Urinary bladder (tissue), 4 donors: ENCODE measurements around the gene RIN3. TPM values are rescaled to one million over a fixed set of nuclear protein-coding genes. Genes with fewer than 3 reads are reported as not detected.
"Not testable (repeated sequence)": the region's sequence is repeated elsewhere in the genome, so short reads cannot be mapped to it uniquely, and the experiment has no call there.

Source experiments
- DNase-seq: peaks from one replicate; pipeline ENCODE4 v3.0.0-alpha.2; 2015; ENCODE audit errors: extremely low spot score
- H3K27ac ChIP-seq: one replicate; pipeline ENCODE4 v1.5.1; 2013; ENCODE audit warnings: low read depth, mild to moderate bottlenecking, moderate library complexity
- H3K36me3 ChIP-seq: one replicate; pipeline ENCODE4 v1.6.1; 2013; ENCODE audit warnings: mild to moderate bottlenecking, moderate library complexity; ENCODE audit not compliant: insufficient read depth
- H3K4me1 ChIP-seq: one replicate; pipeline ENCODE4 v1.6.1; 2013; ENCODE audit warnings: mild to moderate bottlenecking, moderate library complexity; ENCODE audit not compliant: insufficient read depth
- H3K4me3 ChIP-seq: one replicate; pipeline ENCODE4 v1.5.1; 2013; ENCODE audit warnings: low read depth, low read length
- WGBS: extraction: QIAGEN DNeasy Blood & Tissue Kit; methylation state at CpG from one replicate; pipeline ENCODE4 v1.1.7; 2013; 5-methylcytosine and 5-hydroxymethylcytosine counted together
- polyA plus RNA-seq: library from polyadenylated mRNA; stranded (reverse); fragments of 200-250 nt; gene quantifications from one replicate; pipeline ENCODE4 v1.2.3, GENCODE V29; 2013
- total RNA-seq: library from RNA; depleted of rRNA; stranded (reverse); fragments of >200 nt; gene quantifications from one replicate; pipeline ENCODE4 v1.2.3, GENCODE V29; 2014
- donor health status: healthy with polysubstance abuse.
- donor health status: healthy.

Gene RIN3
- total and polyA plus RNA-seq, 2 donors: 9.1 to 21.7 TPM

- Histone ChIP-seq H3K4me1 (no peaks in the 10 kb centered on the region), H3K27ac (no peak overlapping the region), H3K4me3 (no peak overlapping the region), H3K36me3 (no peaks in the 10 kb centered on the region)
- no peak for DNase-seq
- WGBS: 77% methylated on average over 9 of the region's 9 CpGs
These were observed 157.2 kb downstream of the RIN3 start for GRCh38 chr14:92670643-92671366.

DNA sequence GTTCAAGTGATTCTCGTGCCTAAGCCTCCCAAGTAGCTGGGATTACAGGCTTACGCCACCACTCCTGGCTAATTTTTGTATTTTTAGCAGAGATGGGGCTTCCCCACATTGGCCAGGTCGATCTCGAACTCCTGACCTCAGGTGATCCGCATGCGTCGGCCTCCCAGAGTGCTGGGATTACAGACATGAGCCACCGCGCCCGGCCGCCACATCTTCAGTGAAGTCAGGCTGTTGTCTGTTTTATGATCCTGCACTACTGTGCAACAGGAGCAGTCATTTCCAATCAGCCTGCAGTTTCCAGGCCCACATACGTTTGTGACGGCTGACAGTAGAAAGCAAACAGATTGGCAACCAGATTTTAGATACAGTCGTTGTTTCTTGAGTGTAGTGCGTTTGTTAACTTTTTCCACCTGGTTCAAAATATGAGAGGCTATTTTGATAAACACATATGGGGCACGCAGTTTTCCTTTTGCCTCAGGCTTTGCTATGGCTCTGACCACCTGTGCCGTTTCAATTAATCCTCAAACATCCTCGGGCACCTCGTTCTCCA, 160.1 kb downstream of the RIN3 start:
- no peak for DNase-seq
- WGBS: 88% methylated on average over 19 of the region's 19 CpGs
- H3K4me1 ChIP-seq: no peaks in the 10 kb centered on the region
- no peaks in the 10 kb centered on the region for H3K36me3 ChIP-seq
- no peak overlapping the region for H3K4me3 ChIP-seq
- H3K27ac ChIP-seq: no peak overlapping the region

GRCh38 chr14:92675421-92675820, 161.8 kb downstream of the RIN3 start:
- no peak for DNase-seq
- Histone ChIP-seq H3K4me3 (no peak overlapping the region), H3K36me3 (no peaks in the 10 kb centered on the region), H3K4me1 (no peaks in the 10 kb centered on the region), H3K27ac (no peak overlapping the region)
- WGBS: 90% methylated on average over 6 of the region's 6 CpGs

DNA sequence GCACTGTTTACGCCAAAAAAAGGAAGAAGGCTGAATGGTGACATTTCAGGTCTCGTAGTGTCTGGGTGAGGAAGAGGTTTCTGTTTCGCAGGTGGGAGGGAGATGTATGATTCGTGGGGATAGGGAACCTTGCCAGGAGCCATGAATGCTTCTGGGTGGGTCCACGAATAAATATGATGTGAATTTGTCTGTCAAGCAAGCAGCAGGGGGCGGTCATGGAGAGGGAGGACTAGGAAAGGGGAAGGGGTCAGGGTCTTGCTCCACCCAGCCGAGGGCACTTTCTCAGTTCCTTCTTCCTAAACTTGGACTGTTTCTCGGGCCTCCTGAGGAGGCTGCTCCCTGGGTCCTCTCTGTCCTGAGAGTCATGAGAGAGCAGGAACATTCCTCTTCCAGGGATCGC, 162.4 kb downstream of the RIN3 start:
- H3K4me1 ChIP-seq: no peaks in the 10 kb centered on the region
- 79% methylated on average over 9 of the region's 9 CpGs for WGBS
- H3K4me3 ChIP-seq: no peak overlapping the region
- DNase-seq: no peak
- no peaks in the 10 kb centered on the region for H3K36me3 ChIP-seq
- H3K27ac ChIP-seq: no peak overlapping the region

DNA sequence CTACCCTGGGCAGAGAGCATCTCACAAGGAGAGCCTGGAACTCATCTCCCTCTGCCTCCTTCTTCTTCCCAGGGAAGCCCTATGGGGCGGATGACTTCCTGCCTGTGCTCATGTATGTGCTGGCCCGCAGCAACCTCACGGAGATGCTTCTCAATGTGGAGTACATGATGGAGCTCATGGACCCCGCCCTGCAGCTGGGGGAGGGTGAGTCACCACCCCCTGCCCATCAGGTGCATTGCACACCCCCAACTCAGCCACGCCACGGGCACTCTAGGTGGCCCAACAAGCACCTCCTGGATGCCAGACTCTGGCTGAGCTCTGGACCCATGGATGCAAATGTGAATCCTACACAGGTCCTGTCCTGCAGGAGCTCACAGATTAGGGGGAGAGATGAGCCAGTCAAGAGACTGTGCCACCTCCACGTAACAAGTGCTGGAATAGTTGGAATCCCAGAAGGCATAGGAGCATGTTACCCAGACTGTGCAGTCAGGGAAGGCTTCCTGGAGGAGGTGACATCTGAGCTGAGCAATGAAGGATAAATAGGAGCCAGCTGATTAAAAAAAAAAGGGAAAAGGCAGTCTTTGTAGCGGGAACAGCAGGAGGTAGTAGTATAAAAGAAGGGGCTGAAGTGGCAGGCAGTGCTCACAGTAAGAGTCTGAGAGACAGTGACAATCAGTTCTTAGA, 163.0 kb downstream of the RIN3 start:
- 91% methylated on average over 8 of the region's 8 CpGs for WGBS
- no peak for DNase-seq

GRCh38 chr14:92677087-92677668, 163.6 kb downstream of the RIN3 start:
- DNase-seq: no peak
- Histone ChIP-seq H3K36me3 (no peaks in the 10 kb centered on the region), H3K4me1 (no peaks in the 10 kb centered on the region), H3K27ac (no peak overlapping the region), H3K4me3 (no peak overlapping the region)
- 87% methylated on average over 4 of the region's 4 CpGs for WGBS

More for the DNA sequence above, 163.0 kb downstream of the RIN3 start:
- no peaks in the 10 kb centered on the region for H3K4me1 ChIP-seq
- no peak overlapping the region for H3K4me3 ChIP-seq
- H3K36me3 ChIP-seq: no peaks in the 10 kb centered on the region
- H3K27ac ChIP-seq: no peak overlapping the region

GRCh38 chr14:92677955-92678354, 164.4 kb downstream of the RIN3 start:
- no peak overlapping the region for H3K4me3 ChIP-seq

GRCh38 chr14:92678766-92679165, 165.2 kb downstream of the RIN3 start:
- 94% methylated on average over 5 of the region's 5 CpGs for whole genome bisulfite sequencing
- no peaks in the 10 kb centered on the region for H3K36me3 ChIP-seq
- no peak overlapping the region for H3K4me3 ChIP-seq

More at GRCh38 chr14:92677955-92678354, 164.4 kb downstream of the RIN3 start:
- DNase-seq: no peak
- no peak overlapping the region for H3K27ac ChIP-seq
- H3K4me1 ChIP-seq: no peaks in the 10 kb centered on the region
- whole genome bisulfite sequencing: 95% methylated on average over 2 of the region's 2 CpGs
- no peaks in the 10 kb centered on the region for H3K36me3 ChIP-seq

GRCh38 chr14:92679246-92679645, 165.7 kb downstream of the RIN3 start:
- no peaks in the 10 kb centered on the region for H3K4me1 ChIP-seq
- no peak overlapping the region for H3K4me3 ChIP-seq
- DNase-seq: no peak
- H3K36me3 ChIP-seq: no peaks in the 10 kb centered on the region
- 93% methylated on average over 4 of the region's 4 CpGs for WGBS
- no peak overlapping the region for H3K27ac ChIP-seq

More at GRCh38 chr14:92678766-92679165, 165.2 kb downstream of the RIN3 start:
- no peak for DNase-seq
- Histone ChIP-seq H3K27ac (no peak overlapping the region), H3K4me1 (no peaks in the 10 kb centered on the region)

GRCh38 chr14:92680330-92680729, 166.7 kb downstream of the RIN3 start:
- DNase-seq, H3K27ac ChIP-seq, H3K36me3 ChIP-seq, H3K4me3 ChIP-seq, H3K4me1 ChIP-seq: not testable (repeated sequence)
- WGBS: 85% methylated on average over 4 of the region's 4 CpGs

DNA sequence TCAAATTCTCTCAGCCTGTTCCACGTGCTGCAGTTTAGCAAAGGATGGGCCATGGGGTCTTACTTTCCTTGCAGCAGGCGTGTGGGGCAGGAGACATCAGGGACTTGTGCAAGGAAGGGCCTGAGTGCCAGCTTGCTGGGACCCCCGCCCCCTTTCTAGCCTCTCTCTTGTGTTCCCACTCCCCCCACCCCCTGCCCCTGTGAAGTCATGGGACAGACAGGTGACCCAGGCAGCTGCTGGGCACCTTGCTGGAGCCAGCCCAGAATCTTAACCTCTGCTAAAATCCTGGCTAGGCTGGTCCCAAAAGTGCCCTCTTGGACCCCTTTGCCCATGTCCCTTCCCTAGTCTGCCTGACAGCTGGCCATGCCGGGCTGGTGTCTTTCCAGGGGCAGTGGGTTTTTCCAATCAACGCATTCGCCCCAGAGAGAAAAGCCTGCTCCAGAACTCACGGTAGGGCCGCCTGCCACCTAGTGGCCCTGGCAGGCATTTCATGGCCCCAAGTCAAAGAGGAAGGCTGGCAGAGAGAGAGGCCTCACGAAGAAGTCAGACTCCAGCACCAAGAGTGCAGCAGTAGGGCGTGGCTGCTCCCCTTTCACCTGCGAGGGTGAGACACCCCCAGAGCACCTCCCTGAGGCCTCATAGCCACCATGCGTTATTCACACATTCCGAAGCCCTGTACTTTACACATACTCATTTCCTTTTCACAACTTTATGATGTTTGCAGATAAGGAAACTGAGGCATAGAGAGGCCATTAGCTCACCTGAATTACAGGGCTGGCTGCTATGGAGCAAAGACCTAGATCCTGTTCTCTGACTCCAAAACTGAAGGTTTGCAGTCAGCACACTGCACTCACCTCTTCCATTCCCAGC, 167.4 kb downstream of the RIN3 start:
- Histone ChIP-seq H3K27ac (no peak overlapping the region), H3K4me1 (no peaks in the 10 kb centered on the region), H3K36me3 (no peaks in the 10 kb centered on the region), H3K4me3 (no peak overlapping the region)
- no peak for DNase-seq
- 33% methylated on average over 13 of the region's 13 CpGs for WGBS

DNA sequence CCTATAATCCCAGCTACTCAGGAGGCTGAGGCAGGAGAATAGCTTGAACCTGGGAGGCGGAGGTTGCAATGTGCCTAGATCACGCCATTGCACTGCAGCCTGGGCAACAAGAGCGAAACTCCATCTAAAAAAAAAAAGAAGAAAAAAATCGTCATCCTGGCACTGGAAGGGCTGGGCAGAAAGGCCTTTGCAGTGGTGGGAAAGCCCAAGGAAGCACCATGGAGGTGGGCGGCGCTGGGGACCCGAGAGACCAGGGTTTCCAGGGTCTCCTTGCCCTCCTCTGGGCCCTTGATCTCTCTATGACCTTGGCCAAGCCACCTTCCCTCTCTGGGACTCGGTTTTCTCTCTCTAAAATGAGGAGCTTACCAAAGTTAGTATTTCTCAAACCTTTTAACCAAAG, 169.5 kb downstream of the RIN3 start:
- Histone ChIP-seq H3K36me3 (no peaks in the 10 kb centered on the region), H3K4me1 (no peaks in the 10 kb centered on the region), H3K4me3 (no peak overlapping the region), H3K27ac (no peak overlapping the region)
- DNase-seq: no peak
- WGBS: 97% methylated on average over 8 of the region's 8 CpGs
